Adipocyte (in vitro differentiated cells): Measurements from ENCODE around the gene LIPM.

ENCODE experiments used
- DNase-seq: peaks from one replicate; pipeline ENCODE4 v3.0.0-alpha.2; 2015; ENCODE audit warnings: low read depth
- H3K27me3 ChIP-seq: replicated peaks from 2 replicates; pipeline ENCODE4 v1.7.0; 2013; ENCODE audit warnings: mild to moderate bottlenecking, low read length, moderate library complexity; ENCODE audit not compliant: control insufficient read depth, insufficient read depth
- H3K36me3 ChIP-seq: 2 replicates; pipeline ENCODE4 v1.7.0; 2013; ENCODE audit warnings: low read length, mild to moderate bottlenecking, moderate library complexity; ENCODE audit not compliant: control insufficient read depth, insufficient read depth, severe bottlenecking
- H3K4me1 ChIP-seq: 2 replicates; pipeline ENCODE4 v1.7.0; 2013; ENCODE audit warnings: mild to moderate bottlenecking, low read length, moderate library complexity; ENCODE audit not compliant: control insufficient read depth, insufficient read depth
- H3K4me3 ChIP-seq: 2 replicates; pipeline ENCODE4 v1.7.0; 2013; ENCODE audit warnings: mild to moderate bottlenecking, low read length, moderate library complexity
- H3K9ac ChIP-seq: 2 replicates; pipeline ENCODE4 v1.7.0; 2013; ENCODE audit warnings: mild to moderate bottlenecking, low read length, moderate library complexity
- H3K9me3 ChIP-seq: 2 replicates; pipeline ENCODE4 v1.7.0; 2013; ENCODE audit warnings: mild to moderate bottlenecking, low read length, moderate library complexity; ENCODE audit not compliant: control insufficient read depth

The LIPM gene, protein sequence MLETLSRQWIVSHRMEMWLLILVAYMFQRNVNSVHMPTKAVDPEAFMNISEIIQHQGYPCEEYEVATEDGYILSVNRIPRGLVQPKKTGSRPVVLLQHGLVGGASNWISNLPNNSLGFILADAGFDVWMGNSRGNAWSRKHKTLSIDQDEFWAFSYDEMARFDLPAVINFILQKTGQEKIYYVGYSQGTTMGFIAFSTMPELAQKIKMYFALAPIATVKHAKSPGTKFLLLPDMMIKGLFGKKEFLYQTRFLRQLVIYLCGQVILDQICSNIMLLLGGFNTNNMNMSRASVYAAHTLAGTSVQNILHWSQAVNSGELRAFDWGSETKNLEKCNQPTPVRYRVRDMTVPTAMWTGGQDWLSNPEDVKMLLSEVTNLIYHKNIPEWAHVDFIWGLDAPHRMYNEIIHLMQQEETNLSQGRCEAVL

DNA sequence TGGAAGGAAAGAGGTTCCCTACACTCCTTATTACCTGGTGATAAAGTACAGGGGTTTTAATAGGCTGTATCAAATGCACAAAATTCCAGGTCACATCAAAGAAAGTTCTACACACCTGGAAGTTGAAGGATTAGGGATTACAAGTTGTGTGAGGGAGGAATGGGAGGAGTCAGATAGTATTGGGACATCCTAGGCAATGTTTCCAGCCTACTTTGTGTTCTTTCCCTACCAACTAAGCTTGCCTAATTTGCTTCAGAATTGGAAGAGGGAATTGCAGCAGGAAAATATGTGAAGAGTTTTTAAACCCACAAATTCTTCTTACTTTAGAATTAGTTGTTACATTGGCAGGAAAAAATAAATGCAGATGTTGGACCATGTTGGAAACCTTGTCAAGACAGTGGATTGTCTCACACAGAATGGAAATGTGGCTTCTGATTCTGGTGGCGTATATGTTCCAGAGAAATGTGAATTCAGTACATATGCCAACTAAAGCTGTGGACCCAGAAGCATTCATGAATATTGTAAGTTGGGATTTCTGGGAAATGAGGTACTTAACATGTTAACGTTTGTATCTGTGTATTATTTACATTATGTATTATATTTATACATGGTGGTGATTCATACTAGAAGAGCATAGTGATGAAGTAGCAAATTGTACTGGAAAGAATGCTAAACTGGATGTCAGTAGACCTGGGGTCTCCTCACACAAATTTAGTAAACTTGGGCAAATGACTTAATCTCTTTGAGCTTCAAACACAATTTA, at the start of gene LIPM:
LIPM (plus strand) TSS at position 208 of the 763 bp plus-strand sequence; CDS start at position 375, 167 bp downstream.
- H3K9me3 ChIP-seq, result no peaks in the 10 kb centered on the region
- no peak within 1 kb of the TSS for H3K9ac ChIP-seq
- H3K4me3 ChIP-seq, result no peak within 1 kb of the TSS
- DNase-seq, result peak; percentile 46
- H3K4me1 ChIP-seq, result no peaks in the 10 kb centered on the region
- no peaks in the 10 kb centered on the region for H3K27me3 ChIP-seq
- H3K36me3 ChIP-seq, result no peaks in the 10 kb centered on the region

DNA sequence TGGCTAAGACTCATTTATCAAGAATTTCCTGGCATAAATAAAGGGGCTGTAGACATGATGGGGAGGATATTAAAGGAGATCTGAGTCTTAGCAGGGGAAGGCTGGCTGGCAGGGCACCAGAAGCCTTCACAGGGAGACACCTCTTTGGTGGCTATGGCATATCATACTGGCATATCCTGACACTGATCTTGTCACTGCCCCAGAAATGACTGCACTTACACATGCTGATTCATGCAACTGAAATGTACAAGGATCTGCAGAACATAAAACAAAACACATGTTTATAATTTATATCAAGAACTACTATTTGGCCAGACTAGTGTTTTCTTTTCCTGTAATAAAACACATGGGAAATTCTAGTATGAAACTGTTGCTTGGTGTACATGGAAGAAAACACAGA, 48.2 kb upstream of the LIPM start:
- Histone ChIP-seq H3K4me1 (peaks cover 13% of the 10 kb centered on the region), H3K9ac (no peak overlapping the region), H3K36me3 (no peaks in the 10 kb centered on the region), H3K4me3 (no peak overlapping the region), H3K9me3 (peaks cover 5% of the 10 kb centered on the region), H3K27me3 (no peaks in the 10 kb centered on the region)
- peak; percentile 86 for DNase-seq

DNA sequence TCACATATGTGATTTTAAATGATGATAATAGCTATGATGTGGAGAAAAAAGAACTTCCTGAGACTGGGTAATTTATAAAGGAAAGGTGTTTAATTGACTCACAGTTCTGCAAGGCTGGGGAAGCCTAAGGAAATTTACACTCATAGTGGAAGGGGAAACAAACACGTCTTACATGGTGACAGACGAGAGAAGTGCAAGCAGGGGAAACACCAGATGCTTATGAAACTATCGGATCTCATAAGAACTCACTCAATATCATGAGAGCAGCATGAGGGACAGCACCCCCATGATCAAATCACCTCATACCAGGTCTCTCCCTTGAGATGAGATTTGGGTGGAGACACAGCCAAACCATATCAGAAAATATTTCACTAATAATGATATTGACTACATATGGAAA, 46.8 kb upstream of the LIPM start:
- DNase-seq, result no peak
- H3K4me1 ChIP-seq, result peaks cover 13% of the 10 kb centered on the region
- no peak overlapping the region for H3K9ac ChIP-seq
- H3K27me3 ChIP-seq, result no peaks in the 10 kb centered on the region
- no peaks in the 10 kb centered on the region for H3K36me3 ChIP-seq
- no peaks in the 10 kb centered on the region for H3K9me3 ChIP-seq
- no peak overlapping the region for H3K4me3 ChIP-seq

DNA sequence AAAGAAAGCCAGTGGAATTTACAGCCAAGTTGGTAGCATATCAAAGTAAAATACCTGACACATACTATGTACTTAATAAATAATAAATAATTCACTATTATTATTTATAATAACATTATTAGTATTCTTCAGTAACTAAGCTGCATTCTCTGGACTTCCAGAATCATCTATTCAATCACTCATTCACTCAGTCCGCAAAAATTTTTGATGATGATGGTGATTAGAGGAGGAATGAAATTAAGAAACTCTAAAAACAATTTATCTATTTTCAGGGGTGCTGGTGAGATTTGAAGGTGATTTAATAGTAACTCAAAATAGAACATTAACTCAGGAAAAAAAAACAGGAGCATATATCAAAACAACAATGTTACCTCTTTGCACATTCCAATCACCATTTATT, 45.9 kb upstream of the LIPM start:
- no peaks in the 10 kb centered on the region for H3K9me3 ChIP-seq
- no peak overlapping the region for H3K9ac ChIP-seq
- peaks cover 13% of the 10 kb centered on the region for H3K4me1 ChIP-seq
- no peaks in the 10 kb centered on the region for H3K36me3 ChIP-seq
- DNase-seq, result no peak
- no peak overlapping the region for H3K4me3 ChIP-seq
- no peaks in the 10 kb centered on the region for H3K27me3 ChIP-seq

DNA sequence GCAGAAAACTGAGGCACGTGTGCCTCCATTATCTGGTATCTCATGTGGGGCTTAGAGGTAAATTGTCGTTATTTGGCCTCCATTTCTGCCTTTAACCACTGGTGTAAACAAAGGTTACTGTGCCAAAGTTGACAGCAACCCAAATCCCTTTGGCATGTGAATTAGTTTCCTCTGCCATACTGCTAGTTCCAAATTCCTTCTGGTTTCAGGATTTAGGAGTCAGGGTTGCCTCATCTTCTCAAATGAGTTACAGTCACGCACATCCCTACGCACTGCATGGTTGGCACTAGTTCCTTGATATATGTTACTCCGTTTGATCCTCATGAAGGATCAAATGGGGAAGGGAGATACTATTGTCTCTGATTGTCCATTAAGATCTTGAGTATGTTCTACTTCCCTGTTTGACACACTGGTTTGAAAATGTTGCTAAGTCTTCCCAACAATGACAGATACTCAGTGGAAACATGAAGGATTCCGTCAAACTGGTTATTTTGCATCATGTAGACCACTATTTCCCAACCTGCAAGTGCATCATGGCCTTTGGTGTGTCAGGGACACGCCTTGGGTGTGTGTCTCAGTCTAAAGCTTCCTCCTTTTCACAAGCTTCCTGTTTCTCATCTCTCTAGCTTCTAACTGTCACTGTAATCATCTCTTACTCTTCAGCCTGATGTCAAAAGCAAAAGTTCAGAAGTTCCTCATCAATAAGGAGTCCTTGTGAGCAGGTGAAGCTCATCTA, 43.0 kb upstream of the LIPM start, which contains the start of gene LIPN:
LIPN (plus strand) TSS at position 655 of the 736 bp plus-strand sequence. CDS start 1,386 bp downstream, outside the sequence.
- Histone ChIP-seq H3K9me3 (no peaks in the 10 kb centered on the region), H3K9ac (no peak within 1 kb of the TSS), H3K36me3 (no peaks in the 10 kb centered on the region), H3K4me1 (peaks cover 16% of the 10 kb centered on the region), H3K27me3 (no peaks in the 10 kb centered on the region), H3K4me3 (no peak within 1 kb of the TSS)
- no peak for DNase-seq

DNA sequence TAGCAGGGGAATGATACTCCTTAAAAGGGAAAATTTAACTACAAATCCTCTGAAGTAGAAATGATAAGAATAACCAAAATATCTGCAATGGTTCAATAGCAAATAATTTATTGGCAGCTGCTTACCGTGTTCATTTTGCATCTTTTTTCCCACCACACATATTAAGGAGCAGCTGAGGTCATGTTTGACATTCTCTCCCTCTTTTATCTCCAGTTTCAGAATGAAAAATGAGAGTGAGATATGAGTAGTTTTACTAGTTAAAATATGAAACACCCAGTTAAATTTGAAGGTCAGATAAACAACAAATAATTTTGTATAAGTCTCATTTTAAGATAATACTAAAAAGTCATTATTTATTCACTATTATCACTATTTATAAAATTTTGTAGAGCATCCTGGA, 39.6 kb upstream of the LIPM start:
- H3K9me3 ChIP-seq, result no peaks in the 10 kb centered on the region
- DNase-seq, result no peak
- no peak overlapping the region for H3K4me3 ChIP-seq
- H3K36me3 ChIP-seq, result no peaks in the 10 kb centered on the region
- no peak overlapping the region for H3K9ac ChIP-seq
- H3K4me1 ChIP-seq, result peaks cover 10% of the 10 kb centered on the region
- H3K27me3 ChIP-seq, result no peaks in the 10 kb centered on the region

DNA sequence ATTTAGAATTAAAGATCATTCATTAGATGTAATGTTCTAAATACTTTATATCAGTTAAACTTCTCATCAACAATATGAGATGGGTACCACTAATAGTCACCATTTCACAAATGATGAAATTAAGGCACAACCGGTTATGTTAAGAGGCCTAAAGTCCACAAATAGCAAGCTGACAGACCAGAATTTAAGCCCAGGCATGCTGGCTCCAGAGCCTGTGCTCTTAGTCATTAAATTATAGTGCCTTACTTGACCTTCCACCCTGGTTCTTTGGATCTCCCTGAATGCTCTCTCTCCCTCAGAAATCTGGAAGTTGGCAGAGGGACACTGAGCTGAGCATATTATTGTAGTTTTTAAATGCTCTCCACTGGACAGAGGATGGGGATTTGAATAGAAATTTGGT, 39.1 kb upstream of the LIPM start:
- Histone ChIP-seq H3K9ac (no peak overlapping the region), H3K27me3 (no peaks in the 10 kb centered on the region), H3K4me3 (no peak overlapping the region), H3K9me3 (no peaks in the 10 kb centered on the region), H3K36me3 (no peaks in the 10 kb centered on the region), H3K4me1 (peaks cover 16% of the 10 kb centered on the region)
- DNase-seq, result no peak

DNA sequence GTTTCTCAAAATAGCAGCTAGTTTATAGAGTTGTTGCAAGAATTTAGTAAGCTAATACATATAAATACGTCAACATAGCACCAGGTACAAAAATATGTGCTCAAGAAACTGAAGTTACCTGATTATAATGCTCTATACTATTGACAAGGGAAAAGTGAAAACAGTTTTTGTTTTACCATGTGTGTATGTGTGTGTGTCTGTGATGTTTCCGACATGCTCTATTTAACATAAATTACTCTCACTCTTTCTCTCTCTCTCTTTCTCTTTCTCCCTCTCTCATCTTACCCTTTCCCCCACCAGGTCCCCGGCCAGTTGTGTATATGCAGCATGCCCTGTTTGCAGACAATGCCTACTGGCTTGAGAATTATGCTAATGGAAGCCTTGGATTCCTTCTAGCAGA, 38.4 kb upstream of the LIPM start:
- Histone ChIP-seq H3K4me1 (peaks cover 17% of the 10 kb centered on the region), H3K27me3 (no peaks in the 10 kb centered on the region), H3K9me3 (no peaks in the 10 kb centered on the region), H3K9ac (no peak overlapping the region), H3K36me3 (no peaks in the 10 kb centered on the region), H3K4me3 (no peak overlapping the region)
- no peak for DNase-seq

DNA sequence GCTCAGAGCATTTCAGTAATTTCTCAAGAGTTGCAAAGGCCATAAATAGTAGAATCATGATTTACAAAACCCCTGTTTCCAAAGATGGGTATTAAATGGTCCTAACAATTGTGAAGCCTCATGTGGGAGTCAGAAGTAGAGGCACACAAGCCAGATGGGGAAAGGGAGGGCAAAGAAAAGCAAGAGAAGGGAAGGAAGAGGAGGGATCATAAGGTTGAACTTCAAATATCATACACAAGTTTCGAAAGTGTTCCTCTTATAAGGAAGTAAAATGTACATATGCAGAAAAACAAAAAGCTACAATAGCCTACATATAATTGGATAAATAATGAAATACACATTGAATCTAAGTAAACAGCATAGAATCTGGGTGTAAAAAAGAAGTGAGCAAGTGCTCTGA, 36.7 kb upstream of the LIPM start:
- no peak for DNase-seq
- Histone ChIP-seq H3K27me3 (no peaks in the 10 kb centered on the region), H3K9me3 (no peaks in the 10 kb centered on the region), H3K36me3 (no peaks in the 10 kb centered on the region), H3K4me3 (no peak overlapping the region), H3K9ac (no peak overlapping the region), H3K4me1 (peaks cover 17% of the 10 kb centered on the region)

DNA sequence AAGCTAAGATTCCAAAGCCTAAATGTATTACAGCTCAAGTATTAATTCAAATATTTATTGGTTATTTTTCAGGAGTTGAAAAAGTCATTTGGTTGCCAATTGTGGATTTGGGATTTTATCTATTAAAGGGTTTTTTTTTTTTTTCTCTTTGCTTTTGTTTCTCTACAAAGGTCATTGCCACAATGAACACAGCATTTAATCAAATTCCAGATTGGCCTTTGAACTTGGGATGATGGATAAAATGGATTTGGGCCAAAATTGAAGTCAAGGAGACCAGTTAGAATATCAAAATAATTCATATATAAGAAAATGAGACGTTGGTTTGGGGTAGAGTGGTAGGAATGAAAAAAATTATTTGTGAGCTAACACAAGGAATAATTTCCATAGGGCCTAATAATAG, 33.1 kb upstream of the LIPM start:
- Histone ChIP-seq H3K9me3 (peaks cover 5% of the 10 kb centered on the region), H3K27me3 (no peaks in the 10 kb centered on the region), H3K4me3 (no peak overlapping the region), H3K4me1 (peaks cover 7% of the 10 kb centered on the region), H3K36me3 (no peaks in the 10 kb centered on the region), H3K9ac (no peak overlapping the region)
- no peak for DNase-seq

DNA sequence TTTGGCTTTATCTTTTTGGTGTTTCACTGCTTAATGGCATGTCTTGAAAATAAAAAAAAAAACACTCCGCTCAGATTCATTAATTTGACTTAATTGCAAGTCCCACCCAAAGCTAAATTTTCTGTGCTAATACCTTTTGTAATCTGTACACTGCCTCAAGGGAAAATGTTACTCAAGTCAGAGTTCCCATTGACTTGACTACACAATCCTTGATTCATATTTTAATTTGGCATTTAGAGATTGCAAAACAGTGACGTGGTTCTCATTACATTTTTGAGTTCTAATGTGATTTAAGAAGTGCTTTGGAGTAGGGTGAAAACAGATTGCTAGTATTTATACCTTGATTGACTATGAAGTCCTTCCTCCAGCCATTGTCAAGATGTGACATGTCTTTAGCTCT, 21.3 kb upstream of the LIPM start:
- H3K9me3 ChIP-seq, result no peaks in the 10 kb centered on the region
- no peaks in the 10 kb centered on the region for H3K36me3 ChIP-seq
- no peaks in the 10 kb centered on the region for H3K27me3 ChIP-seq
- peak; percentile 74 for DNase-seq
- no peak overlapping the region for H3K4me3 ChIP-seq
- peaks cover 10% of the 10 kb centered on the region for H3K4me1 ChIP-seq
- no peak overlapping the region for H3K9ac ChIP-seq
